ENCODE results near the gene MMS22L. TPM values are rescaled to one million over a fixed set of nuclear protein-coding genes. Genes with fewer than 3 reads are reported as not detected.

Gene MMS22L
- total and polyA plus RNA-seq, 2 of the 4 experiments (the other 2 are of a cell fraction) = 6.1 to 18.6 TPM

DNA sequence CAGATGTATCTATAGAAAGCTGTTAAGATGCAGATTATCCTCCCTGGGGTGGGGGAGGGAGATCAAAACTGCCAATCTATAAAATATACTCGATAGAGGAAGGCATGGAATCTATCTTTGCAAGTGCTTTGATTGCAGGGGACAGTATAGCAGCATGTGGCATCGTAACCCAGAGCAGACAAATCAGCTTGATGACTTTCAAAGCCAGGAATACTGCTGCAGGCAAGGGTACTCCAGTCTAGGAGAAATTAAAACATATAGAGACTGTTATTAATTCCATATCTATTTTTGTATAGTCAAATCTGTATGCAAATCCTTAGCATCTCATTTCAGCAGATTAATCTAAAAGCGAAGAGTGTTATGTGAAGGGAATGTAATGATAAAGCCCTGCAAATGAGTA, 159.4 kb downstream of the MMS22L start:
- H3K9me1 ChIP-seq (ENCODE audit: insufficient read depth, low read length) = no peaks in the 10 kb centered on the region
- no peak overlapping the region for H4K8ac ChIP-seq (ENCODE audit: low read depth in 2 of 2, low read length in 2 of 2)
- H3K27ac ChIP-seq (ENCODE audit: insufficient read depth, low read length) = no peak overlapping the region
- no peak overlapping the region for H3K9ac ChIP-seq (ENCODE audit: low read depth, low read length)
- H2AK9ac ChIP-seq (replicated peaks; ENCODE audit: low read depth, low read length, poor library complexity) = no peak overlapping the region
- H2AFZ ChIP-seq (replicated peaks; ENCODE audit: low read length, poor library complexity) = no peak overlapping the region
- no peak overlapping the region for H3K23ac ChIP-seq (ENCODE audit: low read depth, low read length)
- no peak overlapping the region for H4K5ac ChIP-seq (ENCODE audit: low read depth, low read length)
- 0 out of 2 replicates have a peak, but pooled peaks cover 1% of the 10 kb centered on the region for H3K27me3 ChIP-seq (ENCODE audit: control insufficient read depth, insufficient read depth, low read length)
- H4K20me1 ChIP-seq (ENCODE audit: insufficient read depth, low read length) = no peaks in the 10 kb centered on the region
- ChIA-PET CTCF (interaction anchor here (1.2 kb wide), 1 partner anchor 25 kb away, joined by 3 read pairs; no protein-coding TSS in a partner anchor), POLR2A (ENCODE audit: unreplicated experiment) (no interaction called here)
- no peak overlapping the region for H3K18ac ChIP-seq (ENCODE audit: low read depth, low read length)
- no peak overlapping the region for H2BK5ac ChIP-seq (ENCODE audit: low read depth, low read length, poor library complexity, severe bottlenecking)
- H3K4ac ChIP-seq (ENCODE audit: low read depth, low read length) = no peak overlapping the region
- no peaks in the 10 kb centered on the region for H3K4me1 ChIP-seq (ENCODE audit: control insufficient read depth, insufficient read depth, low read length)
- H3K4me2 ChIP-seq (ENCODE audit: low read depth, low read length) = no peak overlapping the region
- DNase-seq (no peak), ATAC-seq (ENCODE audit: low read depth) (no peak)
- H2BK20ac ChIP-seq (ENCODE audit: low read depth, low read length) = no peak overlapping the region
- H3K36me3 ChIP-seq (ENCODE audit: control insufficient read depth, insufficient read depth, low read length) = no peaks in the 10 kb centered on the region
- no peak overlapping the region for H3K4me3 ChIP-seq (ENCODE audit: insufficient read depth, low read depth, low read length)
- in situ Hi-C loops (cut with MboI; ENCODE audit: low sequenced_read_pairs) (no loop called here), dilution Hi-C loops (cut with HindIII; ENCODE audit: low sequenced_read_pairs, unreplicated experiment) (no loop called here), intact Hi-C loops (cut with micrococcal nuclease) (no loop called here)
- no peak overlapping the region for H2AK5ac ChIP-seq (ENCODE audit: low read depth, low read length)
- no peaks in the 10 kb centered on the region for H3K9me3 ChIP-seq (ENCODE audit: control insufficient read depth, insufficient read depth, low read length)
- H3K79me1 ChIP-seq (ENCODE audit: low read depth in 1 of 2, low read length in 2 of 2) = no peaks in the 10 kb centered on the region
- H3K14ac ChIP-seq (replicated peaks; ENCODE audit: low read depth, low read length) = no peak overlapping the region
- no TSS peak for BruUV-seq (replicated peaks)
- no peak overlapping the region for H2BK120ac ChIP-seq (ENCODE audit: low read depth, low read length)
- no CpG with 5 or more reads among the region's 3 CpGs for WGBS, 2 experiments (ENCODE audit: extremely low coverage in 2 of 2, insufficient read length in 1 of 2)
- H2BK15ac ChIP-seq (ENCODE audit: low read depth, low read length) = no peak overlapping the region
- no peak for TF ChIP-seq MAFK (IDR thresholded peaks at IDR 0.05; ENCODE audit: low read depth, low read length)
- TF ChIP-seq RFX5 (IDR thresholded peaks at IDR 0.05; ENCODE audit: low read depth, low read length) = no peak
- TF ChIP-seq RCOR1 (IDR thresholded peaks at IDR 0.05; ENCODE audit: insufficient replicate concordance, low read length) = no peak
- no peak for TF ChIP-seq RAD21 (IDR thresholded peaks at IDR 0.05; ENCODE audit: low read length)
- no peak for TF ChIP-seq MAZ (IDR thresholded peaks at IDR 0.05; ENCODE audit: borderline replicate concordance, low read depth, low read length)
- no peak overlapping the region for H4K91ac ChIP-seq (ENCODE audit: insufficient read depth, low read depth, low read length)
- no peak overlapping the region for H3K56ac ChIP-seq (ENCODE audit: extremely low read depth, insufficient read depth, low read length)
